SKM-1 (cell line): Measurements from ENCODE around the gene RAD51B.

Experiments used
- DNase-seq: peaks from one replicate; lab custom pipeline; 2025; ENCODE audit not compliant: unreplicated experiment; lab: John Stamatoyannopoulos, UW

The RAD51B gene

DNA sequence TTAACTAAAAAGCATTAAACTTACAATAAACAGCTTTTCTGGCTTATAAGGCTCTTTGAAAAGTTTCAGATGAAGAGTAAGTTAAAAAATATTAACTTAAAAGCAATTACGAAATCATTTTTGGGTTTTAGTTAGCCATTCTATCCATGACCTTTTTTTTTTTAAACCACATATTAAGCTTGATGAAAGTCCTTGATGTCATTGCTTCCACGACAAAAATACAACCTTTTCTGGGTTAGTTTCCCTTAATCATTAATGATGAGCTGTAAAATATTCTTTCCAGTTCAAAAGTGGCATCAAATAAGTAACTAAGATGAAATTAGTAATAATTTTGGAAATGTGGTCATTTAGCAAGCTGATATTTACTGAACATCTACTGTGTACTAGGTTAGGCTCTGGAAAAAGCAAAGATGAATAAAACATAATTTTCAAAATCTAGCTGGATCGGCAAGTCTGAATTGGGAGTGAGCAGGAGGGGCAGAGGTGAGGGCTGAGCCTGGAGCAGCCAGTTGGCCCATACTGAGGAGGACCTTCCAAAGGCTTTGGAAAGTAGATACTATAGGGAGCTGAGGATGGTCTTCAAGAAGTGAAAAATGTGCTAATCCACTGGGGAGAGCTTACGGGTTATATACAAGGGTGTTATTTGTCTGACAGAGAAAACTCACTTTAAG, 628.1 kb downstream of the RAD51B start:
- DNase-seq: no peak

DNA sequence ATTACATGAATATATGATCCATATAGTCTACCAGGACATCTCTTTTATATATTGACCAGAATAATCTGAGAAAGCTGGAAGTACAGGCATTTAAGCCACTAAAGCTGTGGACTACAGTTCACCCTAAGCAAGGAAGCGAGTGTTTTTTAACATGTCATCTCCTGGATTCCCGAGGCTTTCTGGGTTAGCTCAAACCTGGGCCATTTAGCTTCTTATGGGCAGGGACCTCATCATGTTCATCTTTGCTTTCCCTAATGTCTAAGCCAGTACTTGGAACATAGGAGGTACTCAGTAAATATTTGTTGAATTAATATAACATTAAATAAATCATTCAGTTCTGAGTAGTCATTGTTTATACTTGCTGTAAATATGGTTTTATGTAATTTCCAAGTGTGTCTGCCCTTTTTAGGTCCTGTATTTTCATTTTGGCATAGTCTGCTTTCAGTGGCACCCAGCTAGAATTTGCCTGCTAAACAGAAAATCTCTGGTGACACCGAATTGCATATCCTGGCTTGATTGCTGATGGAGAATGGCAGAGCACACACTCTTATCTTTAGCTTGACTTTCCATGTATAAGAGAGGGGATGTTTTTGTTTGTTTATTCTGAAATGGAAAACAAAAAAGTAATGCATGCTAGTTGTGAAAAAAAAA, 628.8 kb downstream of the RAD51B start:
- no peak for DNase-seq

DNA sequence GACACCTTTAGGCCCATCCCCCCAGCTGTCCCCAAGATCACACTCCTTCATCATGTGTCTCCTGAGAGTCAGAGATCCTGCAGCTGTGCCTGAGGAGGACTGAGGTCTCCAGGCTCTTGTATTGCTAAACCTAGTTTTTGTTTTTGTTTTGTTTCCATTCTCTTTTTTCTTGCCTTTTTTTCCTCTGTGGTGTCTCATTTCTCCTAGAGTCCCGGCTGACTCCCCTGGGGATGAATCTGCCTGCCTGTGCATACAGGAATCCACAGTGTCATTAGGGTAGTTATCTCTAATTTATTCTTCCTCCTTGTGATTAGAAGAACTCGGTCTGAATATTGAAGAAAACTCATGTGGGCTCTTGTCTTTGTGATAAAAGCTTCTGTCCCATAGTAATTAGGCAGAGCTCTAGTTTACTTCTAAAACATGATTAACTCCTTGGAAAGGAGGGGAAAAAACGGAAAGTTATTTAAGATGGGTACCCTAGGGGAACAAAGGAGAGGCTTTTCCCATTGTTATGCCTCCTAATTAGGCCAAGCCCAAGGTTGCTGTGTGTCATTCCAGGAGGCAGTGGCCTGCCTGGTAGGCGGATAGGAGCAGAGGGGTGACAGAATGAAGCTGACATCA, 630.1 kb downstream of the RAD51B start:
- DNase-seq: no peak

DNA sequence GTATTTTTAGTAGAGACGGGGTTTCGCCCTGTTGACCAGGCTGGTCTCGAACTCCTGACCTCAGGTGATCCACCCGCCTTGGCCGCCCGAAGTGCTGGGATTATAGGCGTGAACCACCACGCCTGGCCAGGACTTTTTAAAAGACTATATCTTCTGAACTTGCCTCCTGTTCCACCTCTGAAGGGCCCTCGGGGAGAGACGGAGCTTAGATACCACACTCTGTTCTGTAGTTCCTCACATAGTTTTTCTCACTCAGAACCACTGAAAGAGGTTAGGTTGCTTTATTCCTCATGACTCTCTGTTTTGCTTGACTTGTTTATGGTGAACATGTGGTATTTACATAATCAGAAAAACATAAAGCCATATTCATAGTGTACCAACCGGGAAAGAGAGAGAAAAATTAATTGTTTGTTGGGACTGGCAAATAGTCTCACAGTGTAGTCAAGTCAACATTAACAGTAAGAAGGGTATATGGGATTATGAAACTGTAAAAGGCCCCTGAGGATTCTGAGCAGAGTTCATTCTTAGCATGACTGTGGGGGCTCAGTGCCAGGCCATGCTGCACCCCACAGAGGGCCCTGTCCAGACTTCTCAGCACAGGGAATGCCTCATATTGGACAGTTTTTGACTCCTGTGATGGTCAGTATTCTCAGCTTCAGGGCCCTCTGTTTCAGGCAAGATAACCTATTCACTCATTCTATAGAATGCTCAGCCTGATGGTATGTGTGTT, 631.0 kb downstream of the RAD51B start:
- DNase-seq: no peak

DNA sequence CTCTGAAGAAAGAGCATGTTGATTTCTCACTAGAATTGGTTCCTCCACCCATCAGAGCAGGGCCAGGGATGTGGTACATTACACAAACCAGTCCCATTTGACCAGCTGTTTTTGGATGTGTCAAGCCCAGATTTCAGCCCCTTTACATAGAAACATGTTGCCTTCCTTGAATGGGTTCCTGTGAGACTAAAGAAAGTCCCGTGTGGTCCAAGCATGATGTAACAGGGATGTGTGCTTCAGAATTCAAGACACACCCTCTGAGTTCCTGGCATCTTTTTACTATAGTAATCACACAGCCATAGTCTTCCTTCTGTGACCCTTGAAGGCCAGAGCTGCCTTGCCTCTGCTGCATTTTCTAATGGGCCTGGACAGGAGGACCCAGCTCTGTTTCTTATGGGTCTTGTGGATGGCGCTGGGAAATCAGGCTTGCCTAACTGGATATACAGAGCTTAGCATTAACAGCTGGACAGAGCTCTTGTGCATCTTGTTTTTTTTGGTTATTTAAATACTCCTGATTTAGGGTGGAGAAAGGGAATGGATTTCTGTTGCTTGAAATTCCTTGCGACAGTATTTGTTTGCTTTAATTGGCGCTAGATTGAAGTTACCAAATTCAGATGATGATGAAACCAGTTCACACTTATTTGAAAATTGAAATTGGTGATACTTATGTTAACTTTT, 632.3 kb downstream of the RAD51B start:
- no peak for DNase-seq

DNA sequence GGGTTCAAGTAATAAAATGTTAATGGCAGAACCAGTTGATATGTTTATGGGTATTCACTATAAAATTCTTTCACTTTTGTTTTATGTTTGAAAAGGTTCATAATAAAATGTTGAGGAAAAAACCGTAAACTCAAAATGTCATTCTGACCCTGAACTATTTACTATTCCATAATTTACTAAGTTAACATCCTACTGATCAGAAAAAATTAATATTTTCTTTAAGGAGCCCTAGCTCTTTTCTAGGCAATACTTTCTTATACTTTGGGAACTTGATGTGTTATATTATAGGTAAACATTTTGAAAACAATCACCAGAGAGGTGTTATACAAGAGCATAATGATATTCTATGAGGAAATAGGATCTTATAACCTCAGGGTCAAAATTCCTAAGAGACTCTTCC, 638.7 kb downstream of the RAD51B start:
- DNase-seq: no peak

DNA sequence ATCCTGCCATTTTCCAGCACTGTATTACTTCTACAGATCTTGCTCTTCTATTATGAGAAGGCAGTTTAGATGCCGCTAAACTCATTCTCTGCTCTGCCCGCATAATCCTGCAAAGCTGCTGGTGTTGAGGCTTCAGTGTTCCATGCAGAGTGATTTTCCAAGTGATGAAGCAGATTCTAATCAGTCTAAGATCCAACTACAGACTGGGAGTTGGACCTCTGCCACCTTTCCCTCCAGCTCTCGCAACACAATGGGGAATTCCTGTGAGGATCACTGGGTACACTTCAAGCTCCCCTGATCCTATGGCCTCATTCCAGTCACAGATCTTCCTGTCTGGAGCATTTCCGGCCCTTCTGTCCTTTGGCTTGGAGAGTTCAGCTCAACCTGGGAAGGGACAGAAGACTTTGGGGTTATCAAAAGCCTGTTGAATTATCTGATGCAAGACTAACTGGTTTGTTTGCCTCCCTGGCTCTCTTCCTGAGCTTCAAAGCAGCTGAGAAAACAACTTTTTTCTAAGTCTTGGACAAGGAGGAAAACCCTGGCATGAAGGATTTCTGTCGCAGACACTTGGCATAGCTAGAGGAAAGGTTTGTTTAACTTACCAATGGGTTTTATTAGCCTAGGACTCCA, 639.4 kb downstream of the RAD51B start:
- DNase-seq: no peak

DNA sequence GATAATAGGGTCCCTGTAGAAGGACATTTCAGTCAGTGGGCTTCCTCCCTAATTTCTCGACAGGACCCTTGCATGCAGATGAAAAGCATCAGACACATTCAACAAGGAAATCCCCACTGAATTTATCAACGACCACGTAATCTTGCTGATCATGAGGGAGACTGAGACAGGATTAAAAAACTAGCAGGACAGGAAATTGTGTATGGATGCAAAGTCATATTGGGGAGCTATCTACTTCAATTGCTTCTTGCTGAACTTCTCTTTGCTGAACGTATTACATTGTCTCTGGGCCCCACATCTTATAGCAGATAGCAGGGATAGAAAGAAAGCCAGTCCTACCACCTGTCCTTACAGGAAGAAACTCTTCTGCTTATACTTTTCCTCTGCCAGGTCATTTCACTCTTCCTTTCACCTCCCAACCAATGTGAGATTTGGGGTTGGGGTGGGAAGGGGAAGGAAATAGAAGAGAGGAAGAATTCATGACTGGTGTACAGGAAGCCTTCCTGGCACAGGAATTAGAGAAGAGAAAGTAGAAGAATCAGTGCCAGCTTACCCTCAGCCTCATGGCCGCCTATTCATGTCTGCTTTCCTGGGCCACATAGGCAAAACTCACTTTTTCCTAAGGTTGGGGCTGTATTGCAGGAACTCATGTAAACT, 640.0 kb downstream of the RAD51B start:
- no peak for DNase-seq

DNA sequence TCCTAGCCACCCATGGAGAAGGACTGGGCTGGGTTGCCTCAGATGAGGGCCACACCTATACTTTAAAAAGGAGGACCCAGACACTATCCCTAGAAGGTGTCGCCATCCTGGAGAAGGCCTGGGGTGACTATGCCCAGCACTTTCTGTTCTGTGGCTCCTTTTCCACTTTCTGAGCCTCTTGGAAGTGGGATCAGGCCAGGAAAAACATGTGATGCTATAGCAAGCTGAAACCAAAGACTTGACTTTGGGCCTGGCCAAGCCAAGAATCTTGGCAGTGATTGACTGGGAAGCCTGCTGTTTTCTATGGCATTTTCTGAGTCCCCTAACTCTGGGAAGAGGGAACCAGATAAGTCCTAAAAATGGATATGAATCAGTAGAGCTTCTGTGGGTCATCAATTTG, 641.0 kb downstream of the RAD51B start:
- no peak for DNase-seq

DNA sequence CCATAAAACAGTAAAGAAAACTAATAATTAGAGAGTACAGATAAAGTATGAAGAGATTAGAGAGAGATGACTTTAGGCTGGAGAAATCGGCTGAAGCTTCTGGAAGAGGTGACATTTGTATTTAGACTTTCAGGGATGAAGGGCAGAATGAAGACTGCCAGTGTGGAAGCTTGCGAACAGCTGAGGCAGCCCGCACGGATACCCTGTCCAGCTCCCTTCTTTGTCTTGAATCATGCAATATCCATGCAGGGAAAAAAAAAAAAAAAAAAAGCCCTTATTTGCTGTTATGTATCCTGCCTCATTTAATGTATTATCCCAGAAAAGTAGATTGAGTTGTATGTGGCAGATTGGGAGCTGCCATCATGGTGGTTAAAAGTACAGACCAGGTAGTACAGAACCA, 641.5 kb downstream of the RAD51B start:
- DNase-seq: no peak

DNA sequence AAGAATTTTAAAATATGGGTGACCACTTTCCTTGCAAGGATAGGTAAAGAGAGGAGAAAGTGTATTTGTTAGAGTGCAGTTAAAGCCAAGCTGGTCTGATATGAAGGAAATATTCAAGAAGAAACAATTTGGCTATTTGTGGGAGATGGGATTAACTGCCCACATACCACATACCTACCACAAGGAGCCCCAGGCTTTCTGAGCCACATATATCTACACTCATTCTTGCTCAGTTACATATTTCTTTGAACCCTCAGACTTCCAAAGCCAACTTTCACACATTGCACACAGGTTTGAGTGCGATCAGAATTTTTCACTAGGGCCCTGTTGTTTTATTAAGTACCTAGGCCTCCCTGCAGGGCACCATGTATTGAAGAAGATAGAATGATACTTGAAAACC, 643.1 kb downstream of the RAD51B start:
- DNase-seq: no peak

DNA sequence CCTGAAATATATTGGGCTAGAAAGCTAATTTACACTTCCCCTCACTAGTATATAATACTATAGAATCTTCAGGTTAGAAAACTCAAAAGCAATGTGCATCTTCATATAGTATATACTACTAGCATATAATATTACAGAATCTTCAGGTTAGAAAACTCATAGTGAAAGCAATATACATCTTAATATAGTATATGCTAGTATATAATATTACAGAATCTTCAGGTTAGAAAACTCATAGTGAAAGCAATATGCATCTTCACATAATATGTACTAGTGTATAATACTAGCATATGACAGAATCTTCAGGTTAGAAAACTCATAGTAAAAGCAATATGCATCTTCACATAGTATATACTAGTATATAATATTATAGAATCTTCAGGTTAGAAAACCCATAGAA, 643.7 kb downstream of the RAD51B start:
- no peak for DNase-seq

DNA sequence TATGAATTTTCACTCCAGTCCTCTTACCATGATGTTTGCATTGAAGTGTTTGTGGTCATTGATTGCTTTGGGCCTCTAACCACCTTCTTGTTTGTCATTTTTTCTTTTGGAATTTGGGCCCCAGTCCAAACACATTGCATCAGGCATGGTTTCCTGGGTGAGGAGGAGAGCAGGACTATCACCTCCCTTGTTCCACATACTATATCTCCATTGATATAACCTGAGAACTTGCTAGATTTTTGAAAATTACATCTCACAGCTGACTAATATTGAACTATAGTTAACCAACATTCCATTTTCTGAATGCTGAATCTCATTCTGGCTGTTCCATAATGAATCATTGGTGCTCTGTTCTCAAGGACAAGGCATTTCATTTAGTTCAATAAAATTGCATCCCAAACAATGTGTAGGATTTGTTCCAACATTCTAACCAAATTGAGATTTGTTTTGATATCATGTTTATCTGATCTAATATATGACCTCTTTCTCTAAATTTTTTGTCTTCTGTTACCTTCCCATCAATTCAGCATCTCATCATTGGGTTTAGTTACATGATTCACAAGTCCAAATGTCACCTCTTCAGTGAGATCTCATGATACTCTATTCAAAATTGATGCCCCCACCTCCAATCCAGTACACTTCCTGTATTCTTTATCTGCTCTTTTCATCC, 644.3 kb downstream of the RAD51B start:
- DNase-seq: no peak

DNA sequence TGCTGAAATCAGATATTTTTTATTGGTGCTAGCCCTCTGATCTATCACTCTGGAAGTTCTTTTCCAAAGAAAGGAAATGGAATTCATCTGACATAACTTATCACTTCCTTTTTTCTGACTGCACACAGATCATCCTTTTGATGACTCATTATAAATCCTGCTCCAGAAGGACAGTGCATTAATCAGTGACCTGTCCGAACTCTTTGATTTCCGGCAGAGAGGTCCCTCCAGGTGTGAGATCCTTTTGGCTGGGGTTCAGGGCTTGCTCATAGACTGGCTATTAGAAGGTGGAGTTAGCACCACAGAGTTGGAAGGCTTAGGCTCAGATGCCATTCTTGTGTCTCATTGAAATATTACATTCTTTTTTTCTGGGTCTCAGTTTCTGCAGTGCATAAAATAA, 645.1 kb downstream of the RAD51B start:
- no peak for DNase-seq

DNA sequence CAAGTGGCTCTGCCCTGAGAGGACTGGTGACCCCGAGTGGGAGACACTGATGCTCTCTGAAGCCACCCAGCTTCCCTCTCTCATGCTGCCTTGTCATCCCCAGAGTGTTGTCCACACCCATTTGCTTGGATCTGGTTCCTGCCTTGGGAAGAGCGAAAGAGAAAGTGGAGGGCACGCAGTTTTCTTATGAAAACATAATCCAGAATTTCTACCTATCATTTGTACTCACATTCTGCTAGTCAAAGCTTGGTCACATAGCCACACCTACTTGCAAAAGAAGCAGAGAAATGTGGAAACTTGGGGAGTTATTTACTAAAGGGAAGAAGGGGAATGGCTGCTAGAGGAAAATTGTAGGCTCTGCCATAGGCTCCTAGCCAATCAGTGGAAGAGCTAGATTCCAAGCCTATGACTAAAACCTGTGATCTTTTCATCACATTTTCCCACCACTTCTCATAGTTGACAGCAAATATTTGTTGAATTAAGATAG, 647.0 kb downstream of the RAD51B start:
- DNase-seq: no peak

DNA sequence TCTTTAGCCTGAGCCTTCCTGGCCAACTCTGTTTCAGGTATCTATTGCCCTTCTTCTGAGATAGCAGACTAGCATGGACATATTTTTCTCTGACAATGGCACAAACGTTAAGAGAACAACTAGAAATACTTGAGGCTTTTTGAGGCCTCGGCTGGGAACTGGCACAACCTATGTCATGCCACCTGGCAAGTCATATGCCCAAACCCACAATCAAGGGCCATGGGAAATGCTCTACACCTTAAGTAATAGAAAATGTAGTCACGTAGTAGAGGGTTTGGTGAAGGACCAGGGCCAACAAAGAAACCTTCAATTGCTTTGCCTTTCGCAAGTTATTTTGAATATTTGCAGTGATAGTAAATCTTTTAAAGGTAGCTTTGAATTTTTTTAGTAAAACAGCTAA, 647.8 kb downstream of the RAD51B start:
- no peak for DNase-seq

DNA sequence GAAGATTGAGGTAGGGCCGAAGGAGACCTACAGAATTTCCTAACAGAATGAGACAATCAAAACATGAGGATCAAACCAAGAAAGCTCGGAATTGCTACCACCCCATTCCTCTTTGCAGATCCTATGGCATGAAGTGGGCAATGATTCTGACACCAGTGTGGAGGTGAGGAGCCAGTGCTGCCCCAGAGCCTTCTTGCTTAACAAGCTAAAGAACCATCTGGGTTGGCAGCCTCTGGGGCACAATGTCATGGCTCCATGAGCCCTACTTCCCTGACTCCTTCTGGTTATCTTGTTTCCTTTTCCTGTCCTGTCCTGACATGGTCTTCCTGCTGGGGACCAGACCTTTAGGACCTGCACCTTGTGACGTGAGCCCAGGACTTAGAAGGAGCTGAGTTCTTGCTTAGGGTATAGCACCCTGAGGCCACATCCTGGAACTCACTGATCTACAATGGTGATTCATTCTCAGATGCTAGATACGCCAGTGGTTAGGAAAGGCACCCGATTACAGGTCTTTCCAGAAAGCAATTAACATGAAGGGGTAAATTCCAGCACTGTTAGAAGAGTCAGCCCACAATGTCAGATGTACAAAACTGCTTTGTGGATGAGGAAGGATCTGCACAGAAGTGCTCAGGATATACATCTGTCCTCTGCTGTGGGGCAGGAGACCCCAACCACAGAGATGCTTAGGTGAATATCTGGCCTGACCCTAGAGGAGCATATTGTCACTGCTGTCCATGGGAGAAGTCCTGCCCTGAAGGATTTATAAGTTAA, 649.0 kb downstream of the RAD51B start:
- DNase-seq: no peak

DNA sequence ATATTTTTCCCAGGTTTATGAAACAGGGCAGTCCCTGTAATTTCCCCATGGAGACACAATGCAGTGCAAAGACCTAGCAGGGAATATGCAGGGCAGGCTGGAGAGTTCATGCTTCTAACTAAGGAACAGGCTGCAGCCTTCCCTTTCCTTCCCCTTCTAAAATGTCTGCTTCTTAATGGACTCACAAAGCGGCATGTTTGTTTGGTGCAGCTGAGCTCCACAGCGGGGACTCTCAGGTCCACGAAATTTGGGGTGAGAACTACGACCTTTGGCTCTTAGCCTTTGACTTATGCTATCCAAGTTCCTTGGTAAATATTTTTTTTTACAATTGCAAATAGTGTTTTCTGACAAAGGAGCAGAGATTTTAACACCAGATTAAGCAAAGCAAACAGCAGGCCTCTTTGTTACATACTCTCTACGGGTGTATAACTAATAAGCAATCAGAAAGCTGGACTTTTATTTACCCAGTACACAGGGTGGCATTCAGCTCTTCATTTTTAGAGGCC, 649.7 kb downstream of the RAD51B start:
- no peak for DNase-seq

DNA sequence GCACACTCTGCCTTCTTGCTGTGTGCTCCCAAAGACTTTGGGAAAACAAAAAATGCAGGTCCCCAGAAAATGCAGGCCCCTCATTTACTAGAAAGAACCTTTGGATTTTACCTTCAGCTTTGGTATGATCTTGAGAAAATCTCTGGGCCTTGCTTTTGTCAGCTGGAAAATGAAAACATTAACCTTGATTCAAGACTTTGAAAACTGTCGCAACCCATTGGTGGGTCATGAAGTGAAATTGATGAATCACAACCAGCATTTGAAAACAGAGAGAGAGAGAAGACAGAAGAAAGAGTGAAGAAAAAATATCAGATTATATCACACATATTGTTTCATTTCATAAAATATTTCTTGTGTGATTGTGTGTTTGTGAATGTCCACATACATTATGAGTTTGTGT, 650.8 kb downstream of the RAD51B start:
- no peak for DNase-seq
